ENCODE data around the gene PLXNB3. TPM values are rescaled to one million over a fixed set of nuclear protein-coding genes. Genes with fewer than 3 reads are reported as not detected.

PLXNB3 gene
- total RNA-seq, 1 experiment from 2014 or later = 41.4 TPM

DNA sequence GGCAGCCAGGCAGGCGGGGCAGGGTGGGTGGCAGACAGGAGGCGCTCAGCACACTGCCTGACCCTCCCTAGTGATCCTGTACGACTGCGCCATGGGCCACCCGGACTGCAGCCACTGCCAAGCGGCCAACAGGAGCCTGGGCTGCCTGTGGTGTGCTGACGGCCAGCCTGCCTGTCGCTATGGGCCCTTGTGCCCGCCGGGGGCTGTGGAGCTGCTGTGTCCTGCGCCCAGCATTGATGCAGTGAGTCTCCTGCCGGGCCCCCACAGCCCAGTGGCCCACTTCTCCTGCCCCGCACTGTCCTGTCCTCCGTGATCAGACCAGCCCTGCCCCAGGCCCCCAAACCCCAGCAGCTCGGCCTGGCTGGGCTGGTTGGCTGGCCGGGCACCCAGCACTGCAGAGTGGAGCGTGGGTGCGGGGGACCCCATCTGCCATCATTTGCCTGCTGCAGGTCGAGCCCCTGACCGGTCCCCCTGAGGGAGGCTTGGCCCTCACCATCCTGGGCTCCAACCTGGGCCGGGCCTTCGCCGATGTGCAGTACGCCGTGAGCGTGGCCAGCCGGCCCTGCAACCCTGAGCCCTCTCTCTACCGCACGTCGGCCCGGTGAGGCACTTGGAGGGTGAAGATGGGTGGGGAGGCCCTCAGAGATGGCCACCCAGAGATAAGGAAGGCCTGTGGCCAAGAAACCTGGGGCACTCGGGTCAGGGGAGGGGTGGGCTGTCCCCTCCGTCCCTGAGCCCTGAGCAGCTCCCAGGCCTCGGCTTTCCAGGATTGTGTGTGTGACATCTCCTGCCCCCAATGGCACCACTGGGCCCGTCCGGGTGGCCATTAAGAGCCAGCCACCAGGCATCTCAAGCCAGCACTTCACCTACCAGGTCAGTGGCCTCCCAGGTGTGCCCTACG is 7.6 kb downstream of the PLXNB3 start:
- Histone ChIP-seq H3K9me2 (ENCODE audit: insufficient read depth) (no peaks in the 10 kb centered on the region), H3K36me3 (ENCODE audit: low read depth) (no peaks in the 10 kb centered on the region), H3K27ac (no peak overlapping the region), H3F3A (ENCODE audit: insufficient read depth, low read depth) (no peaks in the 10 kb centered on the region), H4K20me1 (ENCODE audit: insufficient read depth) (no peaks in the 10 kb centered on the region), H3K4me2 (no peak overlapping the region), H3K27me3 (ENCODE audit: insufficient read depth, low read depth) (no peaks in the 10 kb centered on the region), H3K79me2 (ENCODE audit: low read depth) (no peaks in the 10 kb centered on the region), H3K9me3 (ENCODE audit: insufficient read depth, low read depth) (no peaks in the 10 kb centered on the region), H3K4me1 (replicated peaks; ENCODE audit: insufficient read depth) (no peaks in the 10 kb centered on the region), H3K4me3 (no peak overlapping the region), H2AFZ (no peak overlapping the region)
- POLR2A ChIA-PET (ENCODE audit: unreplicated experiment) = interaction anchor here (0.5 kb wide), 1 partner anchor 179 kb away, joined by 6 read pairs; no protein-coding TSS in a partner anchor
- no TSS peak for BruUV-seq (replicated peaks)
- TF ChIP-seq, protein P1, sequence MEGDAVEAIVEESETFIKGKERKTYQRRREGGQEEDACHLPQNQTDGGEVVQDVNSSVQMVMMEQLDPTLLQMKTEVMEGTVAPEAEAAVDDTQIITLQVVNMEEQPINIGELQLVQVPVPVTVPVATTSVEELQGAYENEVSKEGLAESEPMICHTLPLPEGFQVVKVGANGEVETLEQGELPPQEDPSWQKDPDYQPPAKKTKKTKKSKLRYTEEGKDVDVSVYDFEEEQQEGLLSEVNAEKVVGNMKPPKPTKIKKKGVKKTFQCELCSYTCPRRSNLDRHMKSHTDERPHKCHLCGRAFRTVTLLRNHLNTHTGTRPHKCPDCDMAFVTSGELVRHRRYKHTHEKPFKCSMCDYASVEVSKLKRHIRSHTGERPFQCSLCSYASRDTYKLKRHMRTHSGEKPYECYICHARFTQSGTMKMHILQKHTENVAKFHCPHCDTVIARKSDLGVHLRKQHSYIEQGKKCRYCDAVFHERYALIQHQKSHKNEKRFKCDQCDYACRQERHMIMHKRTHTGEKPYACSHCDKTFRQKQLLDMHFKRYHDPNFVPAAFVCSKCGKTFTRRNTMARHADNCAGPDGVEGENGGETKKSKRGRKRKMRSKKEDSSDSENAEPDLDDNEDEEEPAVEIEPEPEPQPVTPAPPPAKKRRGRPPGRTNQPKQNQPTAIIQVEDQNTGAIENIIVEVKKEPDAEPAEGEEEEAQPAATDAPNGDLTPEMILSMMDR (conservative IDR thresholded peaks at IDR 0.05) = no peak
- no peak for TF ChIP-seq EZH2 (IDR thresholded peaks at IDR 0.05; ENCODE audit: low read depth)
- no peak for DNase-seq
- intact Hi-C loops (cut with micrococcal nuclease; ENCODE audit: unreplicated experiment) = no loop called here
- CTCF ChIA-PET = no interaction called here

DNA sequence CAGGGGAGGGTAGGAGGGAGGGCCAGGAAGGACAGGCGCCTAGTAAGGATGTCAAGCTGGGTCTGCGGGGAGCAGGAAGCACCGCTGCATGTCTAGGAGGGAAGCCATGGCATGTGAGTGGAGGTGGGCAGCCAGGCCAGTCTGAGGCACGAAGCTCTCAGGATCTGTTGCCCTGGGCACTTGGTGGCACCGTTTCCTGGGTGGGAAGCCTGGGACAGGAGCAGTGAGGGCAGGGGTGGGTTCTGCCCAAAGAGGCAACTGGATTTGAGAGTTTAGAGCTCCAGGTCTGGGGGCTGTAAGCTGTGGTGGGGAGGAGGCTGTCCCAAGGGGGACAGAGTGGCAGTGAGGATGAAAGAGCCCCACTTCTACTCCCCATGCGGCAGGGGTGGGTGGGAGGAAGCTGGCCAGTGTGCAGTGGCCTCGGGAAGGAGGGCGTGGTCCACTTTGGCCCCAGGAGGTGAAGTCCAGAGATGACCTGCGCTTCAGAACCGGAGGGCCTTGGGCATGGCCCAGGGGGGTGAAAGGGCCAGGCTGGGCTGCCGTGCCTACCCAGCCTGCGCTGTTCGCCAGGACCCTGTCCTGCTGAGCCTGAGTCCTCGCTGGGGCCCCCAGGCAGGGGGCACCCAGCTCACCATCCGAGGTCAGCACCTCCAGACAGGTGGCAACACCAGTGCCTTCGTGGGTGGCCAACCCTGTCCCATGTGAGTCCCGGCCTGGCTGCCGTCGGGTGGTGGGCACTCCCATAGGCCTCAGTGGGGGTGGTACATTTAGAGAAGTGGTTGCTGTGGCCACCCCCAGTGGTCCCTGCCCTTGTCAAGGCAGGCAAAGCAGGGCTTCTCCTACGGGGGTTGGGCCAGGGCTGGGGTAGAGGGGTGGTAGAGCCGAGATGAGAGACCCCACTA is 8.5 kb downstream of the PLXNB3 start:
- intact Hi-C loops (cut with micrococcal nuclease; ENCODE audit: unreplicated experiment) = no loop called here

DNA sequence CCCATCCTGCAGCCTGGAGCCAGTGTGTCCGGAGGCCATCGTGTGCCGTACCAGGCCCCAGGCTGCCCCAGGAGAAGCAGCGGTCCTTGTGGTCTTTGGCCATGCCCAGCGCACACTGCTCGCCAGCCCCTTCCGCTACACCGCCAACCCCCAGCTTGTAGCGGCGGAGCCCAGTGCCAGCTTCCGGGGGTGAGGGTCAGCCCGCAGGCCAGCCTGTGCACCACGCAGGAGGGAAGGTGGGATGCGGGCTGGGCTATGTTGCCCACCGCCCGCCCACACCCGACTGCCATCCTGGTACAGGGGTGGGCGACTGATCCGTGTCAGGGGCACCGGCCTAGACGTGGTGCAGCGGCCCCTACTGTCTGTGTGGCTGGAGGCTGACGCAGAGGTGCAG is 9.2 kb downstream of the PLXNB3 start:
- Histone ChIP-seq H3K9me2 (ENCODE audit: insufficient read depth) (no peaks in the 10 kb centered on the region), H3K27me3 (ENCODE audit: insufficient read depth, low read depth) (no peaks in the 10 kb centered on the region), H3K9me3 (ENCODE audit: insufficient read depth, low read depth) (no peaks in the 10 kb centered on the region), H3K36me3 (ENCODE audit: low read depth) (no peaks in the 10 kb centered on the region), H3F3A (ENCODE audit: insufficient read depth, low read depth) (no peaks in the 10 kb centered on the region), H3K79me2 (ENCODE audit: low read depth) (no peaks in the 10 kb centered on the region), H3K4me3 (no peak overlapping the region), H3K4me1 (replicated peaks; ENCODE audit: insufficient read depth) (no peaks in the 10 kb centered on the region), H2AFZ (no peak overlapping the region), H4K20me1 (ENCODE audit: insufficient read depth) (no peaks in the 10 kb centered on the region), H3K27ac (no peak overlapping the region), H3K4me2 (no peak overlapping the region)
- CTCF ChIA-PET = no interaction called here
- POLR2A ChIA-PET (ENCODE audit: unreplicated experiment) = no interaction called here
- TF ChIP-seq, protein P1 (conservative IDR thresholded peaks at IDR 0.05) = no peak
- TF ChIP-seq EZH2 (IDR thresholded peaks at IDR 0.05; ENCODE audit: low read depth) = no peak
- BruUV-seq (replicated peaks) = no TSS peak
- intact Hi-C loops (cut with micrococcal nuclease; ENCODE audit: unreplicated experiment) = no loop called here
- no peak for DNase-seq

More for the DNA sequence above, 8.5 kb downstream of the PLXNB3 start:
- no peak for DNase-seq
- no peak overlapping the region for H3K27ac ChIP-seq
- no TSS peak for BruUV-seq (replicated peaks)
- H3K4me3 ChIP-seq = no peak overlapping the region
- H3K9me2 ChIP-seq (ENCODE audit: insufficient read depth) = no peaks in the 10 kb centered on the region
- no peaks in the 10 kb centered on the region for H3K79me2 ChIP-seq (ENCODE audit: low read depth)
- no peak overlapping the region for H2AFZ ChIP-seq
- no peaks in the 10 kb centered on the region for H3K36me3 ChIP-seq (ENCODE audit: low read depth)
- H3K4me2 ChIP-seq = no peak overlapping the region
- H3K9me3 ChIP-seq (ENCODE audit: insufficient read depth, low read depth) = no peaks in the 10 kb centered on the region
- H4K20me1 ChIP-seq (ENCODE audit: insufficient read depth) = no peaks in the 10 kb centered on the region
- no peaks in the 10 kb centered on the region for H3F3A ChIP-seq (ENCODE audit: insufficient read depth, low read depth)
- H3K4me1 ChIP-seq (replicated peaks; ENCODE audit: insufficient read depth) = no peaks in the 10 kb centered on the region
- TF ChIP-seq, protein P1 (conservative IDR thresholded peaks at IDR 0.05) = no peak
- no peak for TF ChIP-seq EZH2 (IDR thresholded peaks at IDR 0.05; ENCODE audit: low read depth)
- CTCF ChIA-PET = interaction anchor here (0.6 kb wide), 1 partner anchor 86 kb away, joined by 6 read pairs; no protein-coding TSS in a partner anchor
- POLR2A ChIA-PET (ENCODE audit: unreplicated experiment) = interaction anchor here (0.5 kb wide), 1 partner anchor 178 kb away, joined by 6 read pairs; no protein-coding TSS in a partner anchor
- H3K27me3 ChIP-seq (ENCODE audit: insufficient read depth, low read depth) = no peaks in the 10 kb centered on the region
